NB4 (cell line): Measurements from ENCODE around the gene IFTAP.

Source experiments
- DNase-seq: peaks from one replicate; pipeline ENCODE4 v3.0.0; 2010; ENCODE audit warnings: low read depth
- H3K4me3 ChIP-seq: one replicate; pipeline ENCODE4 v1.5.1; 2011; ENCODE audit warnings: mild to moderate bottlenecking, low read depth, low read length, moderate library complexity
- CTCF ChIP-seq: IDR thresholded peaks from one replicate; pipeline ENCODE4 v1.5.1; 2012; ENCODE audit warnings: low read depth, low read length
- MAX ChIP-seq: IDR thresholded peaks from 2 replicates; pipeline ENCODE4 v1.6.1; 2011; ENCODE audit warnings: low read depth, low read length
- MYC ChIP-seq: IDR thresholded peaks from 2 replicates; pipeline ENCODE4 v1.6.1; 2011; ENCODE audit warnings: low read depth, low read length
- POLR2A ChIP-seq: IDR thresholded peaks from 2 replicates; pipeline ENCODE4 v1.6.1; 2011; ENCODE audit warnings: mild to moderate bottlenecking; ENCODE audit not compliant: insufficient read length; ENCODE audit errors: extremely low read depth

IFTAP gene

GRCh38 chr11:36565031-36565610 lies 29.2 kb upstream of the IFTAP start:
- no peak for DNase-seq
- TF ChIP-seq MAX (no peak), POLR2A (no peak), MYC (no peak), CTCF (no peak)
- H3K4me3 ChIP-seq: no peak overlapping the region

- H3K4me3 ChIP-seq: no peak overlapping the region
- peak; percentile 1 for DNase-seq
- TF ChIP-seq MYC (no peak), CTCF (no peak), MAX (no peak), POLR2A (no peak)
Measured at GRCh38 chr11:36566407-36567053, 27.8 kb upstream of the IFTAP start.

- no peak for DNase-seq
- no peak within 1 kb of the TSS for H3K4me3 ChIP-seq
- no peak for TF ChIP-seq CTCF
- TF ChIP-seq MAX: no peak
- TF ChIP-seq POLR2A: no peak
- TF ChIP-seq MYC: no peak
Measured at GRCh38 chr11:36567694-36568093, 26.6 kb upstream of the IFTAP start, which contains the start of gene RAG1. Gene RAG1 (plus strand): TSS chr11:36568007. CDS start chr11:36573305, 5,298 bp downstream.

DNA sequence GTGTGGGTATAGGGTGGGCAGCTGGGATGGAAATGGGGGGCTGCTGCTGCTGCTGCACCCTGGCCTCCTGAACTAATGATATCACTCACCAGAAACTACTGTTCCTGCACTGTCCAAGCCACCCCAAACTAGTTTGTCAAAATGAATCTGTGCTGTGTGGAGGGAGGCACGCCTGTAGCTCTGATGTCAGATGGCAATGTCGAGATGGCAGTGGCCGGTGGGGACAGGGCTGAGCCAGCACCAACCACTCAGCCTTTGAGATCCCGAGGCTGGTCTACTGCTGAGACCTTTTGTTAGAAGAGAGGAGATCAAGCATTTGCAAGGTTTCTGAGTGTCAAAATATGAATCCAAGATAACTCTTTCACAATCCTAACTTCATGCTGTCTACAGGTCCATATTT lies 25.2 kb upstream of the IFTAP start:
- DNase-seq: no peak
- H3K4me3 ChIP-seq: no peak overlapping the region
- no peak for TF ChIP-seq MAX
- TF ChIP-seq MYC: no peak
- TF ChIP-seq POLR2A: no peak
- TF ChIP-seq CTCF: no peak

- no peak for DNase-seq
- TF ChIP-seq POLR2A: no peak
- TF ChIP-seq MYC: no peak
- TF ChIP-seq MAX: no peak
Measured at GRCh38 chr11:36574486-36574885, 19.8 kb upstream of the IFTAP start.

GRCh38 chr11:36577373-36577772 lies 16.9 kb upstream of the IFTAP start:
- DNase-seq: no peak
- TF ChIP-seq POLR2A: no peak
- no peak for TF ChIP-seq MYC
- TF ChIP-seq CTCF: no peak
- TF ChIP-seq MAX: no peak
- H3K4me3 ChIP-seq: no peak overlapping the region

More at GRCh38 chr11:36574486-36574885, 19.8 kb upstream of the IFTAP start:
- H3K4me3 ChIP-seq: no peak overlapping the region
